Erythroblast (primary cell): Measurements from ENCODE around the gene APLP2.

Experiments used
- GATA1 ChIP-seq: IDR thresholded peaks from 2 replicates; pipeline ENCODE4 v1.6.1; 2011; ENCODE audit warnings: low read depth, mild to moderate bottlenecking, control low read depth, low read length, moderate library complexity
- POLR2A ChIP-seq: IDR thresholded peaks from 2 replicates; pipeline ENCODE4 v1.6.1; 2011; ENCODE audit warnings: mild to moderate bottlenecking, low read length

- TF ChIP-seq POLR2A (no peak), GATA1 (no peak)
Observed at GRCh38 chr11:130136107-130136506, 66.4 kb downstream of the APLP2 start.
